LoVo (cell line): ENCODE results near the gene B3GNT9.

Experiments used
- DNase-seq: peaks from one replicate; pipeline ENCODE4 v3.0.0-alpha.2; 2016; ENCODE audit warnings: low spot score

The B3GNT9 gene

DNA sequence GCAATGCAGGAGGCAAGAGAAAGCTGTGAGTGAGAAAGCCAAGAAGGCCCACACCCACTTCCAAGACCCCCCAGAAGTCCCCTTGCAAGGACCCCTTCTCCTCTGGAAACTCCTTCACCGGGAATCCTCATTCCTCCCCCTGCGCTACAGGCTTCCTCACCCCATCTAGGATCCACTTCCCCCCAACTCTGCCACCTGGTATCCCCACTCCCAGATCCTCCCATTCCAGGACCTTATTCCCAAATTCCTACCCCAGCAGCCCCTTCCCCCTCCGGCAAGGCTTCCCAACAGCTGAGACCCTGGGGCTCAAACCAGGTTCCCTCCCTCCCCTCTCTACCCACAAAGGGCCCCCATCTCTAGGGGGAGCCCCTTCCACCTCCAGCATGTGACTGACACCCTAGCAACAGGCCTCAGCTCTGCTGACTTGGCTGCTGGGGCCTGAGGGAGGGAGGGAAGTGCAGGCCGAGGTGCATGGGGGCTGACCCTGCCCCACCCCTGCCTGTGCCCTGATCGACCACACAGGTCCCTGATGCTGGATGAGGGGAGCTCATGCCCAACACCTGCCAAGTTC lies 15.9 kb upstream of the B3GNT9 start:
- DNase-seq, result no peak

DNA sequence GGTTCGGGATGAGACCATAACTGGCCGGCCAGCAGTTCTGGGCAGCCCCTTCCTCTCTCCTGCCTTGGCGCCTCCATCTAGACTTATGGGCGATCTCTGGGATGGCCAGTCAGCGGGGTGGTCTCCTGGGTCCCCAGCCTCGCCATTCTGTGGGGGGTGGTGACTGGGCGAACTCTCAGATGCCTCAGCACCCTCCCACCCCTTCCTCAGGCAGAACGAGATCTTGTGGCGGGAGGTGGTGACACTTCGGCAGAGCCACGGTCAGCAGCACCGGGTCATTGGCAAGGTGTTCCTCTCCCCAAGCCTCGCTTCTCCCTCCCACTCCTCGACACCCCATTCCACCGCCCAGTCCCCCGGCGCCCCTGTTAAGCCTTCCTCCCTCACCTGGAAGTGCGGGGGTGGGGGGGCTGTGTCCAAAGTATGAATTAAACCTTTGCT lies 15.3 kb upstream of the B3GNT9 start:
- no peak for DNase-seq

DNA sequence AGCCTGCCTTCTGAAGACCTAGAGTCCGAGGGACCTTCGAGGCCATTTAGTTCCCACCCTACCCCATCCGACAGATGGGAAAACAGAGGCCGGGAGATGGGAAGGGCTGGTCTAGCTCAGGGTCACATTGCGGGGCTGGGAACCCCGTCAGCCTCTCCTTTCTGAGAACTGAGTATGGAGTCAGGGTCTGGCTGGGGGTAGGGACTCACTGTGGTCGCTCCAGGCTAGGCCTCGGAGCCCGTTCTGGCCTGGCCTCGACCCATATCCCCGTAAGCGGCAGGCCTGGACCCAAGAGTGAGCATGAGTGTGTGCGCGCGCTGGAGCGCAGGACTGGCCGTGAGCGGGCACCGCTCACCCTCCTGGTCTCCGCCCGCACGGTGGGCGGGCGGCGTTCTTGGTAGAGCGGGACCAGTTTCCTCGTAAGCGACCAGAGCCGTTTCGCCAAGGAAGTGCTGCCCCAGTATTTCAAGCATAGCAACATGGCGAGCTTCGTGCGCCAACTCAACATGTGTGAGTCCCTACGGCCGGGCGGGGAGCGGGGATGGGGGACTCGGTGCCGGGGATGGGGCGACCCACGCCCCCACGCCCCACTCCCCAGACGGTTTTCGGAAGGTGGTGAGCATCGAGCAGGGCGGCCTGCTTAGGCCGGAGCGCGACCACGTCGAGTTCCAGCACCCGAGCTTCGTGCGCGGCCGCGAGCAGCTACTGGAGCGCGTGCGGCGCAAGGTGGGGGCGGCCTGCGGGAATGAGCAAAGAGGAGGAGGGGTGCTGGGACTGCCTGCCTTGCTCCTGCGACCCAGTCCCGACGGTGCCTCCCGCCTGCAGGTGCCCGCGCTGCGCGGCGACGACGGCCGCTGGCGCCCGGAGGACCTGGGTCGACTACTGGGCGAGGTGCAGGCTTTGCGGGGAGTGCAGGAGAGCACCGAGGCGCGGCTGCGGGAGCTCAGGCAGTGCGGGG lies 14.6 kb upstream of the B3GNT9 start:
- no peak for DNase-seq

DNA sequence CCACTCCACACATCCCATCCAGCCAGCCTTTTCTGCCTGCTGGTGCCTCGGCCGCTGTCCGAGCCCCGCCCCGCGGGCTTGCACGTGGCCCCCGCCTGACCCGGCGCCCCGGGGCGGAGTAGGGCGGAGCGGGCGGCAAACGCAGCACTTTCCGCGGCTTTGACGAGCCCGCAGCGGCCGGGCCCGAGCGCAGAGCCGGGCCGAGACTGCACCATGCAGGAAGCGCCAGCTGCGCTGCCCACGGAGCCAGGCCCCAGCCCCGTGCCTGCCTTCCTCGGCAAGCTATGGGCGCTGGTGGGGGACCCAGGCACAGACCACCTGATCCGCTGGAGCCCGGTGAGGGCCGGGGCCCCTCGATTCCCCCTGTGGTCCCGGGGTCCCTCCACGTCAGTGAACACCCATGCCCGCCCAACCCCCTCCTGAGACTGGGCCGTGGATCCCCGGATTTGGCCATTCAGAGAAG lies 13.8 kb upstream of the B3GNT9 start, which contains the start of gene HSF4:
Gene HSF4, plus strand, starts transcription at position 147 of the 463 bp plus-strand sequence. Its CDS starts 67 bp downstream, at position 214.
- no peak for DNase-seq

DNA sequence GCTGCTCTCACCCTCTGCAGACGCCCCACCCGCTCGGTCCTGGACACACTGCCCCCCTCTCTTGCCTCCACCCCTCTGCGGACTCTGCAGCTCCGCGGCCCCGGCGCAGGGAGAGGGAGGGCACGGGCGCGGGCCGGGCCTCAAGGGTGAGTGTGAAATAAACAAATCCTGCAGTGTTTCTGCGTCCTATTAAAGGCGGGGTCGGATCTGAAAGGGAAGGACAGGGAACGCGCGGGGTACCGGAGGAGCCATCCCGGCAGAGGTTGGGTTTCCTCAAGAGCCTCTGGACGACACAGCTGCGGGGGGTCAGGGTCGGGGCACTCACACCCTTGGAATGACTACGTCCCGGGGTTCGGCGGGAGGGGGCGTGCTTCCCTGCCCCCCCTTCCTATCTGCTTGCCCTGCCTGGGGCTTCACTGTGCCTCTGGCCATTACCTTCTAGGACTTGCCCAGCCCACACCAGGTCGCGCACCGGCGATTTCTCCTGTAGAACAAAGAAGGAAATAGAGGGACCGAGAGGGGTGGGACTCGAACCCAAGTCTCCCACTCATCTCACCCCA lies 13.3 kb upstream of the B3GNT9 start:
- no peak for DNase-seq

DNA sequence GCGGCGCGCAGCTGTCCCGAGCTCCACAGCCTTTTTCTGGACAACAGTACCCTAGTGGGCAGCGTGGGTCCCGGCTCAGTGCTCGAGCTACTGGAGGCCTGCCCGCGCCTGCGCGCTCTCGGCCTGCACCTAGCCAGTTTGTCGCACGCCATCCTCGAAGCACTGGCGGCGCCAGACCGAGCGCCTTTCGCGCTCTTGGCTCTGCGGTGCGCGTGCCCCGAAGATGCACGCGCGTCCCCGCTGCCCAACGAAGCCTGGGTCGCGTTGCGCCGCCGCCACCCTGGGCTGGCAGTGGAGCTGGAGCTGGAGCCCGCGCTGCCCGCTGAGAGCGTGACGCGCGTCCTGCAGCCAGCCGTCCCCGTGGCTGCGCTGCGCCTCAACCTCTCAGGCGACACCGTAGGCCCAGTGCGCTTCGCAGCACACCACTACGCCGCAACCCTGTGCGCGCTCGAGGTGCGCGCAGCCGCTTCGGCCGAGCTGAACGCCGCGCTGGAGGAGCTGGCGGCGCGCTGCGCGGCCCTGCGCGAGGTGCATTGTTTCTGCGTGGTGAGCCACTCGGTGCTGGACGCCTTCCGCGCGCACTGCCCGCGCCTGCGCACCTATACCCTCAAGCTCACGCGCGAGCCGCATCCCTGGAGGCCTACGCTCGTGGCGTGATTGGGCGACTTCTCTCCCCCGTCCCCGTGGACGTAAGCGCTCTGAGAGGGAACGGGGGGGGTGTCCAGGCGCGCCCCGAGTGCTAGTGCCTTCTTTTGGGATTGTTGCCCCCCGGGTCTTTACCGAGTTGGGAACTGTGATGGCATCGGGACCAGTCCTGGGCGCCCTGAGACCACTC lies 12.6 kb upstream of the B3GNT9 start:
- no peak for DNase-seq

DNA sequence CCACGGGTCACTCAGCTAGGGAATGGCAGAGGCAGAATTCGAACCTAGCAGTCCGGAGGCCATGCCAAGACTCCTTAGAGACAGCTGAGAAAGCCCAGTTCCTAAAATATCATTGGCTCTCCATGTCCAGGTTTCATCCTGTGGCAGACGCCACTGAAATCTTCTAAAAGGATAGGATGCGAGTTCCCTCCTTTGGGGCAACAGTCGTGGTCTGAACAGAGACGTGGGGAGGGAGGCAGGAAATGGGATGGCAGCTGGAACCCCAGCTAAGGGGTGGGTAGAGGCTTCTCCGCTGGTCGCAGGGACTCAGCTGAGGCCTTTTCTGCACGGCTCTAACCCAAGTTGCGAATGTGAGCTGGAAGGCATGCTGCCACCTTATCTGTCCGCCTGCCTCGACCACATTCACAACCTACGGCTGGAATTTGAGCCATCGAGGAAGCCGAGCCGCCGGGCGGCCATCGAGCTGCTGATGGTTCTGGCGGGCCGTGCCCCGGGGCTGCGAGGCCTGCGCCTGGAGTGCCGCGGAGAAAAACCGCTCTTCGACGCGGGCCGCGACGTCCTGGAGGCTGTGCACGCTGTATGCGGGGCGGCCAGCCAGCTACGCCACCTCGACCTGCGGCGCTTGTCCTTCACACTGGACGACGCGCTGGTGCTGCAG lies 11.8 kb upstream of the B3GNT9 start:
- no peak for DNase-seq

DNA sequence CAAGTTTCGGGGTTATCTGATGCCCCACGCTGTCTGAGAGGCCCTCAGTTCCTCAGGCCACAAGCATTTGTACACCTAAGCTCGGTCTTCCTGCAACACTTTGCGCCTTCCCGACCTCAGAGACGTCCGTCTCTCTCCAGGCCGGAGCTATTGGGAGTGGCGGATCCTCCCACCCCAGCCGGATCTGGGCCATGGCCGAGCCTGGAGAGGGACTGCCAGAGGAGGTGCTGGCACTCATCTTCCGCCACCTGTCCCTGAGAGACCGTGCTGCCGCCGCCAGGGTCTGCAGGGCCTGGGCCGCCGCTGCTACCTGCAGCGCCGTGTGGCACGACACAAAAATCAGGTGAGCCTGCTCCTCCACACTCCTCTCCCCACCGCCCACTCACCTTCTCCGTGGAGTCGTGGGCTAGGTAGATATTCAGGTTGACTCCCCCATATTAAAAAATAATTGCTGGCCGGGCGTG lies 10.8 kb upstream of the B3GNT9 start:
- DNase-seq, result no peak

DNA sequence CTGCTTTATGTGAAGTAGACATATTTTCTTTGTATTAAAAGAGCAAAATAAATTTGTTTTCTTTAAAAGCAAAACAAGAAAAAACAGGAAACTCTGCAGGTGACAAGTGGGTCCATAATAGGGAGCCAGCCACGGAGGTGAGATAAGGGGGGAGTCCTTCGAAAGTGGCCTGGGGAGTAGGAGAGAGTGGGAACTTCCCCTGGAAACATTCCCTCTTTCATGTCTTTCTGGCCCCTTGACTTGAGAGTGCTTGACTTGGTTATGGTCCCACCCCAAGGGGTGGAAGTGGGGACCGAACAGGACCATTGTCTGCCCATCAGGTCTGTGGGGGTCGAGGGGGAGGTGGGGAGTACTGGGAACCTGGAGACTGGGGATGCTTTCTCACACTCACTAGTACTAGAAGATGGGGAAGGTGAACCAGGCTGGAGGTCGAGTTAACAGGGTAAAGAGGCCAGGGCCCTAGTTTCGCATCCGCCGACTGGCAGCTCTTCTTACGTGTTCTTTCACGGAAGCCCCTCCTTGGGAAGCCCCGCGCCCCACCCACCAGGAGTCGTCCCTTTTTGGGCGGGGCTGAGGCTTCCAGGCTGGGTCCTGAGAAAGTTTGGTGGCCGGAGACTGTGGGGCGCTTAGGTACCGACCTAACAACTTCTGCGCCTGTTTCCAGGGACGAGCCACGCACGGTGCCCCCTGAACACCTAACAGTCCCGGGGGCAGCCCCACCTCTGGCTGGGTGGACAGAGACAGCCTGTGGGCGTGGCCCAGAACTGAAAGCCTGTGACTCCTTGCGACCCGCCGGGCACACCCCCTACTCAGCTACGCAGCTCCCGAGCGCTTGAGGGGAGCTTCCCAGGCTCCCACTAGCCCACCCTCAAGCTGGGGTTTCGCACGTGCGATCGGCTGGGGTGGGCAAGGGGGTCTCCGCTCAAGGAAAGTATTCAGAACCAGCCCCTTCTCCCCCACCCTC lies 8.1 kb upstream of the B3GNT9 start:
- peak; percentile 26 for DNase-seq

DNA sequence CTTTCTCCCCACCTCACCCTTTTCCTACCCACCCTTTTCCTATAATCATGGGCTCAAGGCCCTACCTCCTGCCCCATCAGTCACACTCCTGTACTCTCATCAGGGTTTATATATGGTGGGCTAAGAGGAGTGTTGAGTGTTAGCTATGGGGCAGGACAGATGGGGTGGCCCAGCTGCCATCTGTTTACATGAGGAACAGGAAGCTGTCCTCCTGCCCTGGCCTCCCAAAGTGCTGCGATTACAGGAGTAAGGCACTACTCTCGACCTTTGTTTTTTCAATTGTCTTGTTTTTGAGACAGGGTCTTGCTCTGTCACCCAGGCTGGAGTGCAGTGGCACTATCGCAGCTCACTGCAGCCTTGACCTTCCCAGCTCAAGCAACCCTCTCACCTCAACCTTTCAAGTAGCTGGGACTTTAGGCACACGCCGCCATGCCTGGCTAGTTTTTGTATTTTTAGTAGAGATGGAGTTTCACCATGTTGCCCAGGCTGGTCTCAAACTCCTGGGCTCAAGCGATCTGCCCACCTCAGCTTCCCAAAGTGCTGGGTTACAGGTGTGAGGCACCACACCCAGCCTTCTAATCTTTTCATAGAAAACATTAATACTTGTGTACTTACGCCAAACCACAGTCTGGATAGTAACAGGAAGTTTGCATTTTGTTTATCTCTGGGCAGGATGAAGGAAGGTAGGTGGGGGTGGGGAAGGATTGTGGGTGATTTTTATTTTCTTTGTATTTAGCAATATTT lies 7.3 kb upstream of the B3GNT9 start:
- DNase-seq, result no peak

DNA sequence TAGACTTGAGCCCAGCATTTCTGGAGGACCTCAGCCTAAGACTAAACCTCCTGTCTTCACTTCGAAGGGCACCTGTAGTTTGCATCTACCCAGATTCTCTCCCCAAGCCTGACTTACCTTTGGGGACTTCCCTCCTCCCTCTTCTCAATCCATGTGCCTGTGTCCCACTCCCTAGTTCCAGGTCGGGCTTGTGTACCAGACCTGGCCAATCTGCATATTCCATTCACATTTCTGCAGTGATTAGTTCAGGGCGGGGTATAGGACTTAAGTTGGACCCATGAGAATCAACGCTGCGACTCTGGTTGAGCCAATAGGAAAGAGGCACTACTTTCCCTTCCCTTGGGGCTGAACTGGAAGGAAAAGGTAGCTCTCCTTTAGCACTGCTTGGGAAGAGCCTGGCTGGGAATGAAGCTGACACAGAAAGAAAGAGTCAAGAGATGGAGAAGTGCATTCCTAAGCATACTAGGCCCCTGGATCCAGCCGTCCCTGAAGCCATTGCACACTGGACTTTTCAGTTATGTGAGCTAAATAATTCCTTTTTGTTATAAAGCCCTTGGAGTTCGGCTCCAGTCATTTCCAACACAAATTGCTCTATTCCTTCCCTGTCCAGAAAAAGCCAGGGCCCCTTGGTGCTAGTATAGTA lies 6.4 kb upstream of the B3GNT9 start:
- no peak for DNase-seq

DNA sequence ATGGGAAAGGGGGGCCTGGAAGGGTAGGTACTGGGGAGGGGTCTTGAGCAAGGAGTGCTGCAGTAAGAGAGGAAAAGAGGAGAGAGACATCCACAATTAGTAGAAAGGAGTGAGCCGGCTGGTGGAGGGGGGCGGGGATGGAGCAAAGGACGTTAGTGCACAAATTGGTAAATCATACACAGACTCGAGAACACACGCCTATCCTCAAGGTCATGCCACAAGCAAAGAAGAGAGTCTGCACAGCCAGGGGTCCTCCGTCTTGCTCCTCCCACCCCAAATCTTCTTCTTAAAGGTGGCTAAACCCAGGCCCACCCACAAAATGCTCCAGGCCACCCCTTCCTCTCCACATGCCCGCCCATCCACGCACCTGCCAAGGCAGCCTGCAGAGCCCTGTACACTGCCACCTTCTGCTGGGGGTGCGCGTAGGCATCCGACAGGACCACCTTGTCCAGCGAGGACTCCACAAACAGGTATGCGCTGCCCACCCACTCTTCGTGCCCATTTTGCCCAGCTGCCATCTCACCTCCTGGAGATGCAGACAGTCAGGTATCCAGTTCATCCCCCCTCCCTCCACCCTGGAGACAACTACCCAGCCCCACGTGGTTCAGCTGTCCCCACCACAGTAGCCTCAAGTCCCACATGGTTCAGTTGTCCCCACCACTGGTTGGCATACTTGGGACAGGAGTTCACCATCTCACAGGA lies 5.5 kb upstream of the B3GNT9 start:
- DNase-seq, result no peak

DNA sequence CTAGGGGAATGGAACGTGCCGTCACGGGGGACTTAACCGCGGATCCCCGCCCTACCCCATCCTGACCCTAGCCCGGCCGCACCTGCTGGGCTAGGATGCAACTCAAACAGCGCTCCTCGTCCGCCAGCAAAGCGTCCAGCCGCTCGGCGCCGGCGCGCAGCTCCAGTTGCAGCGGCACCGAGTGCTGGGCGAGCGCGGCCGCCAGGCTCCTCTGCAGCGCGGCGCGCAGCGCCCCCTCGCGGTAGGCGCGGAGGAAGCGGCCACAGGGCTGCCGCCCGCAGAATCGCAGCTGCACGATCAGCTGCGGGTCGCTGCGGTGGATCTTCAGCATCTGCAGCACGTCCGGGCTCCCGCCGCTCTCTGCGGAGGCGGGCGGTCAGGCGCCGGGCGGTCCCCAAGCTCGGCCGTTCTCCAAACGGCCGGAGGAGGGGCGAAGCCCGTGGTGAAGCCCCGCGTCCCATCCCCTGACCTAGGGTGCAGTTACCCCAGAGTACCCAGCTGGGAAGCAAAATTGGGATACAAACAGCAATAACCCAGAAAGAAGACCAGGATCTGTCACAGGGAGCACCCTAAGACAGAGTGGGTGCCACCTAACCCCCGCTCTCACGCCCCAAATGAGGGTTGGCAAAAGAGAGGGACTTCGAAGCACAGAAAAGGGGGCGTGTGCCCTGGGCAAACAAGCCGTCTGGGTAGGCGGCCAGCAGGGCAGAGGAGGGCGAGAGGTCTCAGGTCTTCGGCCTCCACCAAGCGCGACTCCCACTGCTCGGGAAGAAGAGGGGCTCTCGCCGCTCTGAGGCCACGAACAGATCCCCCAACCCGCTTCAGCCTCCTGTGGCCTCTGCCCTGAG lies 4.7 kb upstream of the B3GNT9 start:
- DNase-seq, result peak; percentile 67

DNA sequence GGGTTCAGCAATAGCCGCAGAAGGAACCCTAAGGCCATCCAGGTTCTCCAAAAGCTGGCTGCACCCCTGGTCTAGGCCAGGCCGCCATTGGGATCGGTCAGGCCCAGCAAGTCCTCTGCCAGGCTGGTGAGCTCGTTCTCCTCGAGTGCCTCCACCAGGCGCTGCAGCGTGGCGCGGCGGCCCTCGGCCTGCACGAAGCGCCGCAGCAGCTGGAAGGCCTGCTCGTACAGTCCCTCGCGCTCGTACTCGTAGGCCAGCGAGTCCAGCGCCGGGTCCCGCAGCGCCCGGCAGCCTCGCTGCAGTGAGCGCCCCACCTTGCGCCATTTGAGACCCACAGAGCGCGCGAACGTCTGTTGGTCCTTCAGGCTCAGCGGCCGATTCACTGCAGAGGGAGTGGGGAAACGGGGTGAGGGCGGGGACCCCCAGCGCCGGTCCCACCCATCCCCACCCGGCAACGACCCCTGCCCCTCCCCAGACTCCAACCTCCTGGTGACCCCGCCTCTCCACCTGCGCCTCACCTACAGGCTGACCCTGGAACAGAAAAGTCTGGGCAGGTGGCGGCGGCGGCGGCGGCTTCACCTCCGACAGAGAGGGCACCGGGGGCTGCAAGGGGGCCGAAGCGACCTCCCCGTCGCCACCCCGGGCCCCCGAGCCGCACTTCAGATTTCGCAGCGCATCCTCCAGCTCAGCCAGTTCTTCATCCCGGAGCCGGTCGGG lies 3.9 kb upstream of the B3GNT9 start:
- DNase-seq, result no peak

DNA sequence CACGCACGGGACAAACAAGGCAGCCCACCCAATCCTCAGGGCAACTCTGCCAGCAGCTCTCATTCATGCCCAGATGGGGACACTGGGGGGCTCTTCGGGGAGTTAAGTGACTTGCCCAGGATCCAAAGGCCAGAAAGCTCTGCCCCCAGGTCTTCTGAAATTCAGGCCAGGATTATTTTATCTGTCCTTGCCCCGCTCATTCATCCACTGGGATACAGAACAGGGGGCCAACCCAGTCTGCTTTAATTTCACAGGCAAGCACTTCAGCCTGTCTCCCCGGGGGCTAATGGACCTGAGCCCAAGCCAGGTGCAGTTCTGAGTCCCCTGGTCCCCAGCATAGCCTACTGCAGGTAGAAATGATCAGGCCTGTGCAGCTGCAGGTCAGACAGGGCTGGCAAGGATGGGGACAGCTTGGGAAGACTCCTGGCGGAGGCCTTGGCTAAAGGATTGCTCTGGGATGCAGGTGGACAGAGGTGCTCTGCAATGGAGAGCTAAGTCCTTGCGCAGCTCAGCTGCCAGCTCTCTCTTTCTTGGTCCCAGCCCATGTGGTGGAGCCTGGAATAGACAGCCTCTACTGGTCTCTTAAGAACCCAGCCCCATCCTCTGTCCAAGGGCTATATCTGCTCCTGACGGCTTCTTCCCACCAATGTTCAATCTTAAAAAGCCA lies 766 bp upstream of the B3GNT9 start:
- no peak for DNase-seq
